Astrocyte of the hippocampus (primary cell): ENCODE measurements around the gene ARHGEF4.

Experiments used
- DNase-seq: peaks from one replicate; pipeline ENCODE4 v3.0.0; 2011; ENCODE audit warnings: low read depth, low spot score

ARHGEF4 gene

GRCh38 chr2:130915595-130916437 is 79.1 kb downstream of the ARHGEF4 start:
- no peak for DNase-seq

GRCh38 chr2:130916438-130916705 is 79.7 kb downstream of the ARHGEF4 start:
- no peak for DNase-seq

- no peak for DNase-seq
Measured at GRCh38 chr2:130917006-130917688, 80.4 kb downstream of the ARHGEF4 start.

- DNase-seq = no peak
Measured at GRCh38 chr2:130918393-130918792, 81.7 kb downstream of the ARHGEF4 start.

- peak; percentile 86 for DNase-seq
Measured at GRCh38 chr2:130920415-130921163, 83.9 kb downstream of the ARHGEF4 start.

GRCh38 chr2:130921164-130921476 is 84.4 kb downstream of the ARHGEF4 start:
- DNase-seq = no peak

GRCh38 chr2:130922417-130922816 is 85.7 kb downstream of the ARHGEF4 start:
- DNase-seq = no peak

- no peak for DNase-seq
Measured at GRCh38 chr2:130928385-130928784, 91.7 kb downstream of the ARHGEF4 start.

GRCh38 chr2:130930740-130931659 is 94.3 kb downstream of the ARHGEF4 start:
- DNase-seq = no peak

- no peak for DNase-seq
Measured at GRCh38 chr2:130933501-130933900, 96.8 kb downstream of the ARHGEF4 start.

GRCh38 chr2:130936451-130936850 is 99.7 kb downstream of the ARHGEF4 start:
- DNase-seq = no peak

- DNase-seq = no peak
Measured at GRCh38 chr2:130947967-130948366, 111.3 kb downstream of the ARHGEF4 start.

- no peak for DNase-seq
Measured at GRCh38 chr2:130949954-130950353, 113.2 kb downstream of the ARHGEF4 start.

GRCh38 chr2:130951018-130951417 is 114.3 kb downstream of the ARHGEF4 start:
- DNase-seq = no peak

GRCh38 chr2:130954873-130955272 is 118.2 kb downstream of the ARHGEF4 start:
- no peak for DNase-seq

- DNase-seq = no peak
Measured at GRCh38 chr2:130957915-130958314, 121.2 kb downstream of the ARHGEF4 start.

- DNase-seq = peak; percentile 39
Measured at GRCh38 chr2:130963196-130963848, 126.6 kb downstream of the ARHGEF4 start.

GRCh38 chr2:130963849-130964793 is 127.4 kb downstream of the ARHGEF4 start:
- peak; percentile 70 for DNase-seq

GRCh38 chr2:130964931-130965330 is 128.2 kb downstream of the ARHGEF4 start:
- DNase-seq = no peak
